Gastrocnemius medialis (tissue), 4 donors: ENCODE measurements around the gene PLOD3. TPM values are rescaled to one million over a fixed set of nuclear protein-coding genes. Genes with fewer than 3 reads are reported as not detected.

Experiments used
- ATAC-seq, 2 donors: fragments of 150-250 bp; one replicate each; pipeline ENCODE4 v1.9.1; 2016
- DNase-seq, 2 donors: peaks; one replicate each; pipeline ENCODE4 v3.0.0-alpha.2; 2019
- H3K27ac ChIP-seq, 4 donors: fragments of 200-600 bp; sonication (generic); 1 replicate in 1 of 4; 2 replicates in 3 of 4; pipeline ENCODE4 v1.5.1; 2016 to 2018; ENCODE audit warnings: mild to moderate bottlenecking in 2 of 4, moderate library complexity in 1 of 4
- H3K27me3 ChIP-seq, 3 donors: fragments of 200-600 bp; sonication (generic) in 2 of 3; 1 replicate in 1 of 3; 2 replicates in 2 of 3; pipeline versions ENCODE4 v1.5.1 to v1.6.0; 2016 to 2019; ENCODE audit warnings: mild to moderate bottlenecking in 1 of 3, moderate library complexity in 1 of 3
- H3K36me3 ChIP-seq, 2 donors: fragments of 200-600 bp; sonication (generic) in 1 of 2; one replicate each; pipeline ENCODE4 v1.5.1; 2017 to 2018
- H3K4me1 ChIP-seq, 2 donors: fragments of 200-600 bp; sonication (generic) in 1 of 2; one replicate each; pipeline ENCODE4 v1.5.1; 2016 to 2017; ENCODE audit warnings: mild to moderate bottlenecking in 2 of 2
- H3K4me3 ChIP-seq, 4 donors: fragments of 200-600 bp; sonication (generic) in 3 of 4; 1 replicate in 1 of 4; 2 replicates in 3 of 4; pipeline ENCODE4 v1.5.1; 2016 to 2019; ENCODE audit warnings: mild to moderate bottlenecking in 2 of 4
- H3K9me3 ChIP-seq, 3 donors: fragments of 200-600 bp; sonication (generic) in 2 of 3; 1 replicate in 1 of 3; 2 replicates in 2 of 3; pipeline ENCODE4 v1.5.1; 2016 to 2019
- CTCF ChIP-seq, 5 experiments: fragments of 450-650 bp in 3 of 5; fragments of 200-600 bp in 2 of 5; sonication (generic) in 2 of 5; IDR thresholded peaks in 4 of 5; conservative IDR thresholded peaks in 1 of 5; 1 replicate in 4 of 5; 2 replicates in 1 of 5; pipeline ENCODE4 v1.5.1; 2016 to 2019; ENCODE audit warnings: antibody characterized with exemption in 5 of 5, mild to moderate bottlenecking in 3 of 5, moderate library complexity in 3 of 5
- POLR2A ChIP-seq, 2 donors: fragments of 450-650 bp; IDR thresholded peaks; one replicate each; pipeline ENCODE4 v1.6.1; 2017; ENCODE audit warnings: antibody characterized with exemption in 2 of 2, mild to moderate bottlenecking in 2 of 2, moderate library complexity in 2 of 2
- in situ Hi-C, 4 donors: fragments of 200-750 bp; cut with MboI; loops; one replicate each; pipeline versions ENCODE4 v1.15.0 to v1.8.0; 2017; ENCODE audit warnings: low sequenced_read_pairs in 4 of 4
- intact Hi-C: fragments of 100-400 bp; cut with DNase I; formaldehyde crosslinking; loops from one replicate; pipeline ENCODE4 v1.15.1; 2023; ENCODE audit warnings: low total_unique reads
- total RNA-seq, 4 donors: library from RNA; depleted of rRNA; stranded (reverse); fragments of >200 nt; gene quantifications; one replicate each; pipeline versions ENCODE4 v1.1.0 to v1.2.3, GENCODE V29; 2016

The PLOD3 gene
- total RNA-seq, 4 donors from 2014 or later, result 8.2 to 24.2 (median 15.5) TPM

- Histone ChIP-seq H3K4me3 (no peak overlapping the region), H3K4me1 (peaks cover 16 to 22% of the 10 kb centered on the region in 2 donors), H3K36me3 (peaks cover 0 to 10% of the 10 kb centered on the region in 2 donors), H3K27me3 (no peaks in the 10 kb centered on the region), H3K9me3 (no peaks in the 10 kb centered on the region), H3K27ac (no peak overlapping the region)
- DNase-seq, result no peak
- TF ChIP-seq POLR2A (IDR thresholded peaks at IDR 0.05) (no peak), CTCF (IDR thresholded peaks at IDR 0.05 in 4 of 5, conservative IDR thresholded peaks at IDR 0.05 in 1 of 5) (no peak)
- ATAC-seq, result no peak
- intact Hi-C loops (no loop called here), in situ Hi-C loops (no loop called here)
Measured at GRCh38 chr7:101234636-101235035, 17.3 kb upstream of the PLOD3 start.

DNA sequence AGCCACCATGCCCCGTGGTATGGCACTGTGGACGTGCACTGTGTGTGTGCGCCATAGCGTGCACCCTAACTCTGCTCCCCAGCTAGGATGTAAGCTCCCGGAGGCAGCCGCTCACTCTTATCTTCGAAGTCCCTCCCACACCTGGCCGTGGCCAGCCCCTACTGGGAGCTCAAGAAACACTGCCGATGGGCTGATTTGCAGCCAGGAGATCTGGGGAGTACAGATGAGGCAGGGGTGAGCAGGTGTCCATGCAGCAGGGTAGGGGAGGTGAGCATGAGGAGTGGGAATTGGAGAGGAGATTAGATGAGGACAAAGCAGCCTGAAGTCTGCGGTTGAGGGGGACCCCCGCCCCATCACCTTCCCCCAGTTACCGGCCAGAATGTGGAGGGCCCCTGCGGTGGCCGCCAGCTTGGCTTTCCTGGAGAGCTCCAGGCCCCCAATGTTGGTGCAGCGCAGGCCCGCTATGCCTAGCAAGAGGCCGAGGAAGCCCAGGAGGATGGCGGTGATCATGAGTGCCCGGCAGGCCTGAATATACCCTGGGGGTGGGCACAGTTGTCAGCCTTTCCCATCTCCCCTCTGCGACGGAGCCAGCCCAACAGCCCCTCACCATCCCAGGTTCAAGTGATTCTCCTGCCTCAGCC lies 16.6 kb upstream of the PLOD3 start:
- Histone ChIP-seq H3K27ac (no peak overlapping the region), H3K4me1 (peaks cover 15 to 19% of the 10 kb centered on the region in 2 donors), H3K9me3 (no peaks in the 10 kb centered on the region), H3K27me3 (no peaks in the 10 kb centered on the region), H3K4me3 (no peak overlapping the region), H3K36me3 (peaks cover 0 to 8% of the 10 kb centered on the region in 2 donors)
- TF ChIP-seq POLR2A (IDR thresholded peaks at IDR 0.05) (no peak), CTCF (IDR thresholded peaks at IDR 0.05 in 4 of 5, conservative IDR thresholded peaks at IDR 0.05 in 1 of 5) (no peak)
- intact Hi-C loops (no loop called here), in situ Hi-C loops (no loop called here)
- no peak for ATAC-seq
- DNase-seq, result no peak

DNA sequence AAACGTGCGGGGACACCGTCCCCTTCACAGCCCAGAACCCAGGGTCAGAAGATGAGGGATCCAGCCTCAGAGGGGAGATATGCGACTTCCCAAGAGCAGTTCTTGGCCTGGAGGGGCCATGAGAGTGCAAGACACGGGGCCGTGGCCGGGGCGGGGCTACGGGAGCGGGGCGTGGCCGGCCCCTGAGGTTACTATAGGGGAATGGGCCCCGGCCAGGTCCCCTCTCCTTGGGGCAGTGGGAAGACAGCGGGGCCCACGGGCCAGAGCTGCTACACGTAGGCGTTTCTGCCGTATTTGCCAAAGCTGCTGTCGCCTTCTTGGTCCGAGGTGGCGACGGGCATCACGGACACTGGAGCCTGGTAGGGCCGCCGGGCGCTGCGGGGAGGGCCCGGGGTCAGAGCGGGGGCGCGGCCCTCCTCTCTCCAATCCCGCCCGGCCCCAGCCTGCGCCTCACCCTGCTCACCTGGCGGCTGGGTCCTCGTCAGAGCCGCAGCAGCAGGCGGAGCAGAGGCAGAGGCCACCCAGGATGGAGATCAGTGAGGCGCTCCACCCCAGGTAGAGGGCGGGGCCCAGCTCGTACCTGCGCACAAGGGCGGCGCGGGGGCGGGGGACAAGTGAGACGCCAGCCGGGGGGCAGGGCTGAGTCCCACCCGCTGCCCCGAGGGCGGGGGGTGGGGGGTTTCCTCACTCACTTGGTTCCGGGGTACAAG lies 14.9 kb upstream of the PLOD3 start:
- Histone ChIP-seq H3K4me3 (peak overlapping the region in 2 of 4 donors; percentile 21 to 41), H3K27ac (peak overlapping the region in 2 of 4 donors; percentile 23 to 41), H3K36me3 (peaks cover 0 to 8% of the 10 kb centered on the region in 2 donors), H3K27me3 (no peaks in the 10 kb centered on the region), H3K4me1 (peaks cover 0 to 5% of the 10 kb centered on the region in 2 donors), H3K9me3 (no peaks in the 10 kb centered on the region)
- TF ChIP-seq CTCF (IDR thresholded peaks at IDR 0.05 in 4 of 5, conservative IDR thresholded peaks at IDR 0.05 in 1 of 5) (no peak), POLR2A (IDR thresholded peaks at IDR 0.05) (no peak)
- intact Hi-C loops (no loop called here), in situ Hi-C loops (no loop called here)
- no peak for ATAC-seq
- DNase-seq, result no peak

- Histone ChIP-seq H3K9me3 (no peaks in the 10 kb centered on the region), H3K4me3 (peak overlapping the region in 1 of 4 donors; percentile 21), H3K27ac (peak overlapping the region in 2 of 4 donors; percentile 23 to 41), H3K36me3 (peaks cover 0 to 13% of the 10 kb centered on the region in 2 donors), H3K27me3 (no peaks in the 10 kb centered on the region), H3K4me1 (peaks cover 0 to 5% of the 10 kb centered on the region in 2 donors)
- ATAC-seq (no peak), DNase-seq (no peak)
- in situ Hi-C loops (no loop called here), intact Hi-C loops (no loop called here)
- TF ChIP-seq CTCF (IDR thresholded peaks at IDR 0.05 in 4 of 5, conservative IDR thresholded peaks at IDR 0.05 in 1 of 5) (no peak), POLR2A (IDR thresholded peaks at IDR 0.05) (no peak)
Measured at GRCh38 chr7:101231644-101232043, 14.3 kb upstream of the PLOD3 start.
